NCI-H2196 (cell line): ENCODE results near the gene PNPLA5.
A peak's percentile ranks its signal among the peaks of the same experiment; 100 is the strongest.
"Not testable (repeated sequence)": the region's sequence is repeated elsewhere in the genome, so short reads cannot be mapped to it uniquely, and the experiment has no call there.

ENCODE experiments used
- DNase-seq: peaks from one replicate; lab custom pipeline; 2025; ENCODE audit not compliant: unreplicated experiment; lab: John Stamatoyannopoulos, UW

The PNPLA5 gene

GRCh38 chr22:43891360-43892182 lies at the start of gene PNPLA5:
Gene PNPLA5 (minus strand): TSS chr22:43892013. CDS start chr22:43891880, 133 bp downstream.
- no peak for DNase-seq

GRCh38 chr22:43941449-43941848 lies 49.6 kb upstream of the PNPLA5 start:
- no peak for DNase-seq

- no peak for DNase-seq
These were observed 40.0 kb upstream of the PNPLA5 start for GRCh38 chr22:43931771-43932170.

GRCh38 chr22:43928908-43929307 lies 37.1 kb upstream of the PNPLA5 start:
- DNase-seq: no peak

GRCh38 chr22:43928468-43928867 lies 36.7 kb upstream of the PNPLA5 start:
- DNase-seq: no peak

- no peak for DNase-seq
These were observed 34.5 kb upstream of the PNPLA5 start for GRCh38 chr22:43926349-43926710.

- peak; percentile 23 for DNase-seq
These were observed 33.9 kb upstream of the PNPLA5 start for GRCh38 chr22:43925433-43926348.

- DNase-seq: no peak
These were observed 33.1 kb upstream of the PNPLA5 start for GRCh38 chr22:43924877-43925276.

GRCh38 chr22:43923631-43924464 lies 32.0 kb upstream of the PNPLA5 start, which contains the start of gene PNPLA3:
Gene PNPLA3 (plus strand): TSS chr22:43923805. CDS start chr22:43923912, 107 bp downstream.
- DNase-seq: peak; percentile 92

GRCh38 chr22:43923191-43923590 lies 31.4 kb upstream of the PNPLA5 start:
- DNase-seq: peak; percentile 44

GRCh38 chr22:43922123-43922522 lies 30.3 kb upstream of the PNPLA5 start:
- no peak for DNase-seq

- DNase-seq: no peak
These were observed 29.6 kb upstream of the PNPLA5 start for GRCh38 chr22:43921370-43921769.

- DNase-seq: no peak
These were observed 27.5 kb upstream of the PNPLA5 start for GRCh38 chr22:43919106-43919973.

- no peak for DNase-seq
These were observed 25.7 kb upstream of the PNPLA5 start for GRCh38 chr22:43917521-43917920.

GRCh38 chr22:43911351-43911750 lies 19.5 kb upstream of the PNPLA5 start:
- DNase-seq: no peak

GRCh38 chr22:43910178-43910695 lies 18.4 kb upstream of the PNPLA5 start:
- peak; percentile 54 for DNase-seq

- DNase-seq: no peak
These were observed 17.9 kb upstream of the PNPLA5 start for GRCh38 chr22:43909708-43910107.

GRCh38 chr22:43905681-43906080 lies 13.9 kb upstream of the PNPLA5 start:
- DNase-seq: no peak

GRCh38 chr22:43904412-43904811 lies 12.6 kb upstream of the PNPLA5 start:
- DNase-seq: not testable (repeated sequence)

GRCh38 chr22:43903033-43903432 lies 11.2 kb upstream of the PNPLA5 start:
- not testable (repeated sequence) for DNase-seq
